ENCODE data around the gene UBTD2.

GRCh38 chr5:172163346-172163745, 120.2 kb downstream of the UBTD2 start:
- no peak for TF ChIP-seq CTCF (conservative IDR thresholded peaks at IDR 0.05; ENCODE audit: low read depth, low read length)
- no peak for TF ChIP-seq CEBPB (IDR thresholded peaks at IDR 0.05; ENCODE audit: low read depth, low read length)
- TF ChIP-seq POLR2A (IDR thresholded peaks at IDR 0.05; ENCODE audit: low read depth, low read length) = no peak
- TF ChIP-seq SMC3 (IDR thresholded peaks at IDR 0.05; ENCODE audit: low read depth, low read length) = no peak
- no peak for TF ChIP-seq RCOR1 (IDR thresholded peaks at IDR 0.05; ENCODE audit: insufficient replicate concordance, low read length)
- no peak for TF ChIP-seq MAFK (IDR thresholded peaks at IDR 0.05; ENCODE audit: low read depth, low read length)
- TF ChIP-seq CHD1 (IDR thresholded peaks at IDR 0.05; ENCODE audit: low read depth, low read length) = no peak
- no peak for TF ChIP-seq MXI1 (IDR thresholded peaks at IDR 0.05; ENCODE audit: borderline replicate concordance, low read depth, low read length)
- TF ChIP-seq BHLHE40 (IDR thresholded peaks at IDR 0.05; ENCODE audit: low read depth, low read length) = no peak
- no peak for TF ChIP-seq USF2 (IDR thresholded peaks at IDR 0.05; ENCODE audit: low read depth, low read length)
- TF ChIP-seq RAD21 (IDR thresholded peaks at IDR 0.05; ENCODE audit: low read length) = no peak
- TF ChIP-seq MAZ (IDR thresholded peaks at IDR 0.05; ENCODE audit: borderline replicate concordance, low read depth, low read length) = no peak
- TF ChIP-seq FOS (IDR thresholded peaks at IDR 0.05; ENCODE audit: low read depth, low read length) = no peak
